SJCRH30 (cell line): Measurements from ENCODE around the gene AMPD2. TPM values are rescaled to one million over a fixed set of nuclear protein-coding genes. Genes with fewer than 3 reads are reported as not detected.

Experiments used
- DNase-seq, 2 experiments: peaks; one replicate each; pipeline ENCODE4 v3.0.0-alpha.2; 2015 to 2020
- H3K27ac ChIP-seq: fragments of 250-450 bp; sonication (Bioruptor Pico); 2 replicates; pipeline ENCODE4 v1.5.1; 2020; ENCODE audit warnings: mild to moderate bottlenecking, moderate library complexity
- H3K27me3 ChIP-seq: fragments of 250-450 bp; sonication (Bioruptor Pico); 2 replicates; pipeline ENCODE4 v1.5.1; 2020; ENCODE audit warnings: mild to moderate bottlenecking, moderate library complexity
- H3K36me3 ChIP-seq: fragments of 250-450 bp; sonication (Bioruptor Pico); 2 replicates; pipeline ENCODE4 v1.5.1; 2020; ENCODE audit warnings: mild to moderate bottlenecking, moderate library complexity
- H3K4me1 ChIP-seq: fragments of 250-450 bp; sonication (Bioruptor Pico); 2 replicates; pipeline ENCODE4 v1.5.1; 2020; ENCODE audit warnings: mild to moderate bottlenecking, moderate library complexity
- H3K4me3 ChIP-seq: fragments of 250-450 bp; sonication (Bioruptor Pico); 2 replicates; pipeline ENCODE4 v1.5.1; 2020; ENCODE audit warnings: mild to moderate bottlenecking, moderate library complexity
- H3K9me3 ChIP-seq: fragments of 250-450 bp; sonication (Bioruptor Pico); replicated peaks from 2 replicates; pipeline ENCODE4 v1.5.1; 2020; ENCODE audit warnings: mild to moderate bottlenecking, moderate library complexity
- total RNA-seq: library from RNA; depleted of rRNA; stranded (reverse); fragments of >200 nt; shearing (Covaris generic); gene quantifications from 2 replicates; pipeline ENCODE4 v1.2.3, GENCODE V29; 2014

Gene AMPD2
- total RNA-seq, 1 experiment from 2014 or later = 42.6 TPM

DNA sequence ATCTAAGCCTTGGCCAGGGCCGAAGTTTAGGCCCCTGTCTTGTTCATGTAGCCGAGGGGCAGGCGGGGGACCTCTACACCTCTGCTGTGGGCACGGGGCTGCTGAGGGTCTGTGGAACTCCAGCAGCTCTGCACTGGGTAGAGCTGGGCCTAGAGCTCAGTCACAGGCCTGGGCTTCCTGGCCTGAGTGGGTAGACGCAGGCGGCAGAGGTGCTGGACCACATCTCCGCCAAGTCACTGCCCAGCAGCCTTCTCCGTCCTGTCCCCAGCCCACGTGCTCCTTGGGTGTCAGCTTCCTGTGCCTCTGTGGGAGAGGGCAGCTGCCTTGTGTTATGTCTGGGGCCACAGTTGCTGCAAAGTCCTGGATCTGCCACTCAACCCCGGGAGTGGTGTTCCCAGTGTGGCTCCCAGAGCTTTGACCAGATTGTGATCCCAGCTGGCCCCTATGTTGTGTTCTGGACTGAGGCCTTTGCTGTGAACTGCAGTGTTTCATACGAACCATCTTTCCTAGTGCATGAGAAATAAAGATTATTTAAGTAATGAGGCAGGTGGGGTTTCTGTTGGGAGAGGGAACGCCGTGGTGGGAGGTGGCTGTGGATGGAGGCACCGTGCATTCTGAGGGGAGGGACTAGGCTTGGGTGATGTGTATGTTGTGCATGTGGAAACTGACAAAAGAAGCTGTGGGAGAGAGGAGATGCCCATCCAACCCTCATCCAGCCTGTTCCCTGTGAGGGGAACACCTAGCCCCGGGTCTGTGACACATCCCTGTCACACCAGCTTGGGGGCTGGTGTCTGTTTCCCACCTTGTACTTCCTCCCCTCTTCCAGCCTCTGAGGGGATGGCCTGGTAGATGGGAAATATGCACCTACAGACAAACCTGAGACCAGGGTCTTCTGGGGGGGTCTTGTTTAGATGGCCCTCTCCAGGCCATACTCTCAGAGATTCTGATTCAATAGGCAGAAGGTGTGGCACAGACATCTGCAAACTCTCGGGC, 12.2 kb downstream of the AMPD2 start:
- Histone ChIP-seq H3K27me3 (no peaks in the 10 kb centered on the region), H3K27ac (no peak overlapping the region), H3K4me1 (peaks cover 24% of the 10 kb centered on the region), H3K4me3 (no peak overlapping the region), H3K9me3 (no peaks in the 10 kb centered on the region), H3K36me3 (peaks cover 8% of the 10 kb centered on the region)
- peak in 1 of 2 experiments; percentile 41 for DNase-seq

DNA sequence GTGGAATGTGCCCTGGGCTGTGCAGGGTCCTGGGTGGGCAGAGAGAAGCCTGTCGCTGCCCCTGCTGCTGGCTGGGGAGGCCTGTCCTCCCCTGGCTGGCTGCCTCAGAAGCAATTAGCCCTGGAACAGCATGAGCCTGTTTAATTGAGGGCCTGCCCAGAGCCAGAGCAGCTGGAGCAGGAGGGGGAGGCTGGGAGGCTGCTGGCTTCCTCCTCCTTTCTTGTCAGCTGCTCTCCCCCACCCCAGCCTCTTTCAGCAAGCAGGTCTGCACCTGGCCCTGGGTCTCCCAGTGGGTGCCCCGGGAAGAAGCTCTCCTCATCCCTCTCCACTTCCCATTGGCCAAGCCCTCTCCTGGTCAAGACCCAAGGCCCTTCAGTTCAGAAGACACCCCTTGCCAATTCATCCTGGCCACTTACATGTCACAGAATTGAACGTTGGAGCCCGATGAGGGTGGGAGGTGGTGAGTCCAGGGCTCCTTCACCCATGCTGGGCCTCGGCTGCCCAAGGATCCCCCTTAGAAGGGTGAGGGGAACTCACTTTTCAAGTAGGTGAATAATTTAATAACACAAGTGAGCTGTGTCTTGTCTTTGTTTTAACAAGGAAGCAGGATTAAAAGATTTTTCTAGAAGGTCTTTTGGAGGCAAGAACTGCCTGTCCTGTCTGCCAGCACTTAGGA, 13.2 kb downstream of the AMPD2 start:
- peaks cover 8% of the 10 kb centered on the region for H3K36me3 ChIP-seq
- no peak overlapping the region for H3K4me3 ChIP-seq
- H3K27ac ChIP-seq = no peak overlapping the region
- no peaks in the 10 kb centered on the region for H3K9me3 ChIP-seq
- H3K27me3 ChIP-seq = no peaks in the 10 kb centered on the region
- peak; percentile 53 for DNase-seq
- H3K4me1 ChIP-seq = peaks cover 26% of the 10 kb centered on the region

- H3K27ac ChIP-seq = no peak overlapping the region
- peaks cover 4% of the 10 kb centered on the region for H3K36me3 ChIP-seq
- H3K4me3 ChIP-seq = no peak overlapping the region
- no peak for DNase-seq
- no peaks in the 10 kb centered on the region for H3K27me3 ChIP-seq
- no peaks in the 10 kb centered on the region for H3K9me3 ChIP-seq
- H3K4me1 ChIP-seq = peaks cover 26% of the 10 kb centered on the region
These were observed 14.7 kb downstream of the AMPD2 start for GRCh38 chr1:109634292-109634691.

DNA sequence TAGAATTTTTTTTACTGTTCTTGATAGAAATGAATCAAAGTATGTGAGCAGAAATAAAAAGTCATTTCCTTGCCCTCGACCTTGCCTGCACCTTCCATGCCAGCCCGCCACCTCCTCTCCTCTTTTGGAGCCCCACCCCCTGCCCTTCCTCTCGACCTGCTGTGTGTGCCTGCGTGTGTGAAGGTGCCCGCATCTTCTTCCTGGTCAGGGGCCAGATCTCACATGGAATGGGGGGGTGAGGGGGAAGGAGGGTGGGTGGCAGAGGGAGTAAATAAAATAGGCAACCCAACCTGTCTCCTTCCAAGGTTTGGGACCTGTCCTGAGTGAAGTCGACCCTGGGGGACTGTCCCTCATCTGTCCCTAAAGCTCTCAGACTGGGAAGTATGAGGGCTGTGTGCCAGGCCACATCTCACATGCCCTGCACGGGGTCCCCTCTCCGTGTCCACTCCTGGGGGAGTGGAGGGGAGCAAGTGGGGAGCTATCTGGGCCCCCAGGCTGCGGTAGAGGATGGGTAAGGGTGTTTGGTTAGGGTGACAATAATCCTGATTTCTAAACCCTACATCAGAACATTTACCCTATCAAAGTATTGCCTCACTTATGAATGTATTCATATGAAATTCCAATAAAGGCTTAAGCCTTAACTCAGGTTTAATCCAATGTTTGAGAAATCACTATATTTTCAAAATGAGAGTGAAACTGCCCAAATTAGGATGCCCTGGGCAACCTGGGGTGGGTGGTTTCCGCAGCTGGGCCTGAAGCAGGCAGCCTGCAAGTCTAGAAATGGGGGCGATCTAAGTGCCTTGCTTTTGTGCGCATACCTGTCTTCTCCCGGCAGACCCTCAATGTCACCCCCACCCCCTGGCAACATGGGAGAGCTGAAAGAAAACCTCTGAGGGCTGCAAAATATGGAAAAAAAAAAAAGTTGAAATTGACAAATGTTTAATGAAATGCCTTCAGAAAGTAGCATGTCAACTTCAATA, 15.4 kb downstream of the AMPD2 start:
- Histone ChIP-seq H3K4me3 (no peak overlapping the region), H3K27me3 (no peaks in the 10 kb centered on the region), H3K9me3 (no peaks in the 10 kb centered on the region), H3K27ac (no peak overlapping the region), H3K4me1 (peaks cover 26% of the 10 kb centered on the region), H3K36me3 (peaks cover 4% of the 10 kb centered on the region)
- DNase-seq = no peak

GRCh38 chr1:109635862-109636200, 16.2 kb downstream of the AMPD2 start:
- DNase-seq = no peak
- H3K4me1 ChIP-seq = peaks cover 26% of the 10 kb centered on the region
- no peak overlapping the region for H3K27ac ChIP-seq

DNA sequence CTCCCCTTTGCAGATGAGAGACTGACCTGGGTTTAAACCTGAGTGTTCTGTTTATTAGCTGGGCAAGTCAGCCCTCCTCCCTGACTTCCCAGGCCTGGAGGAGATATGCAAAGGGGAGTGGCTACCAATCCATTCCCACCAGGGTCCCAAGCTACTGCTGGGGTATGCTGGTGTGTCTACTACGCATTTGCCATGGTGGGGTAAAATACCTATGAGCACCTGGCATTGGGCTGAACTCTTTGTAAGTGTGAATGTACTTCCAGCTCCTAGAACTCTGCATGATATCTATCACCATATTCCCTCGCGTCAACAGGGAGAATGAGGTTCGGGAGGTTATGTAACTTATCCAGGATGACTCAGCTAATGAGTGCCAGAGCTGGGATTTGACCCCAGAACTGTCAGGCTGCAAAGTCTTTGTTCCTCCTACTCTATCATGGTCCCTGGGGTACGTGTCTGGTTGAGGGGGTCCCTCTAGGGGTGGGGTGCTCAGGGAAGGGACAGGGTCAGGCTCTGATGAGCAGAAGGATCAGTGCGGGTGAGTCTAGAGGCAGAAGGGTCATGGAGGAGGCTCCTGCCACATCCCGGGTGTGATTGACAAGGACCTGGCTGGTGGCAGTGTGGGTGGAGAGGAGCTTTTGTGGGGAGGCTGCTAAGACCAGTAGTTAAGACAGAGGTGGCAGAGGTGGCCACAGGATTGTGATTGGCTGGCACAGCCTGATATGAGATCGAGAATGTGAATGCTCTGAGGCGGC, 16.7 kb downstream of the AMPD2 start:
- Histone ChIP-seq H3K4me1 (peaks cover 26% of the 10 kb centered on the region), H3K27me3 (0 out of 2 replicates have a peak, but pooled peaks cover 3% of the 10 kb centered on the region), H3K4me3 (no peak overlapping the region), H3K36me3 (no peaks in the 10 kb centered on the region), H3K27ac (no peak overlapping the region), H3K9me3 (no peaks in the 10 kb centered on the region)
- DNase-seq = no peak

More at GRCh38 chr1:109635862-109636200, 16.2 kb downstream of the AMPD2 start:
- no peaks in the 10 kb centered on the region for H3K9me3 ChIP-seq
- 0 out of 2 replicates have a peak, but pooled peaks cover 3% of the 10 kb centered on the region for H3K27me3 ChIP-seq
- H3K4me3 ChIP-seq = no peak overlapping the region
- H3K36me3 ChIP-seq = peaks cover 4% of the 10 kb centered on the region

DNA sequence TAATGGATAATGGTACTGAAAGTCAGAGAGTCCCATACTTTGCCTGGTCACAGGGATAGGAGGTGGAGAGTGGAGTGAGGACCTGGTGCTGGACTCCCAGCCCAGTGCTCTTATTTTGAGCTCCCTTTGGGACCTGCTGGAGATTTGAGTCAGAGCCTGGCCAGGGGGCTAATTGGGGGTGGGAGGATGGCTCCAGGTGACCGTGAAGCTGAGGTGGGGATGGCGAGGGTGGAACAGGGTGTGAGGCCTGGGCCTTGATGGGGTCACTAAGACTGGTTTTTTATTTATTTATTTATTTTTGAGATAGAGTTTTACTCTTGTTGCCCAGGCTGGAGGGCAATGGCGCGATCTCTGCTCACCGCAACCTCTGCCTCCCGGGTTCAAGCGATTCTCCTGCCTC, 17.8 kb downstream of the AMPD2 start:
- Histone ChIP-seq H3K27ac (no peak overlapping the region), H3K9me3 (no peaks in the 10 kb centered on the region), H3K36me3 (no peaks in the 10 kb centered on the region), H3K27me3 (0 out of 2 replicates have a peak, but pooled peaks cover 3% of the 10 kb centered on the region), H3K4me1 (peaks cover 19% of the 10 kb centered on the region), H3K4me3 (no peak overlapping the region)
- no peak for DNase-seq

DNA sequence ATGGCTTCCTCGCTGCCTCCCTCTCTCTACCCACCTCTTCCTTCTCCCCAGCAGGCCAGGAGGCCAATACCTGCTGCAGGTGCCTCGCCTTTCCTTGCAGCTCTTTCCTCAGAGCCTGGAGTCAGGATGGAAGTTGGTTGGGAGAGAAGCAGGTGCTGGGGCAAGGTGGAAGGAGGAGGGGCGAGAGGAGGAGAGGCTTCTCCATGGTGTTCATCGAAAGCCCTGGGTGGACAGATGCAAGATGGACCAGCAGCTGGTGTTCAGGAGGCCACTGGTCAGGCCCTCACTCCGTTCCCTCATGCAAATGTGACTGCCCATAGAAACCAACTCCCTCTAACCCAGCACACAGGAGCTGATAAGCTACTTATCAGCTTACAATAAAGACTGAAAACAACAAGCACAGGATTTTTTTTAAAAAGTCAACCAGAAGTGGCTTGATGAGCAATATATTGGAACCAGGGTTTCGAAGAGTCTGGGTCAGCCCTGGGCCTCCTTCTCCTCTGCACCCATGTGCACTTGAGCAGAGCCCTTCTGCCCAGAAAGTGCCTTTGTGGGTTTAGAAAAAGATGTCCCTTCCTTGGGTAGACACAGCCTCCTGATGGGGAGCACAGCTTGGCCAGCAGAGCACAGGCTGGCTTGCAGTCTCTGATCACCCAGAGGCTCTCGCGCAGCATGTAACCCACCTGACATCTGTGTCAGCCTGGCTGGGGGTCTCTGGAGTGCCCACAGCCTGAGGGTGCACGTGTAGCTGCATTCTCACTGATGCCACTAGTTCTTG, 19.6 kb downstream of the AMPD2 start:
- Histone ChIP-seq H3K4me1 (peaks cover 14% of the 10 kb centered on the region), H3K27me3 (0 out of 2 replicates have a peak, but pooled peaks cover 7% of the 10 kb centered on the region), H3K36me3 (no peaks in the 10 kb centered on the region), H3K27ac (no peak overlapping the region), H3K9me3 (no peaks in the 10 kb centered on the region), H3K4me3 (no peak overlapping the region)
- no peak for DNase-seq

GRCh38 chr1:109639841-109640184, 20.2 kb downstream of the AMPD2 start:
- no peak overlapping the region for H3K4me3 ChIP-seq
- H3K36me3 ChIP-seq = no peaks in the 10 kb centered on the region
- DNase-seq = no peak
- H3K9me3 ChIP-seq = no peaks in the 10 kb centered on the region
- no peak overlapping the region for H3K27ac ChIP-seq
- peaks cover 17% of the 10 kb centered on the region for H3K4me1 ChIP-seq
- 0 out of 2 replicates have a peak, but pooled peaks cover 7% of the 10 kb centered on the region for H3K27me3 ChIP-seq

- Histone ChIP-seq H3K36me3 (no peaks in the 10 kb centered on the region), H3K4me1 (peaks cover 19% of the 10 kb centered on the region), H3K27ac (no peak overlapping the region), H3K27me3 (0 out of 2 replicates have a peak, but pooled peaks cover 7% of the 10 kb centered on the region), H3K9me3 (no peaks in the 10 kb centered on the region), H3K4me3 (no peak overlapping the region)
- DNase-seq = peak; percentile 79 to 85
These were observed 20.7 kb downstream of the AMPD2 start for GRCh38 chr1:109640285-109640865.

- no peak for DNase-seq
- Histone ChIP-seq H3K4me3 (no peak overlapping the region), H3K27ac (no peak overlapping the region), H3K9me3 (no peaks in the 10 kb centered on the region; the same call in 1 of the 2 replicates), H3K36me3 (no peaks in the 10 kb centered on the region), H3K27me3 (0 out of 2 replicates have a peak, but pooled peaks cover 7% of the 10 kb centered on the region), H3K4me1 (peaks cover 13% of the 10 kb centered on the region)
These were observed 21.6 kb downstream of the AMPD2 start for GRCh38 chr1:109641078-109641740.

GRCh38 chr1:109641861-109642260, 22.2 kb downstream of the AMPD2 start:
- no peak overlapping the region for H3K27ac ChIP-seq
- DNase-seq = no peak

More at GRCh38 chr1:109641861-109642260, 22.2 kb downstream of the AMPD2 start:
- H3K4me1 ChIP-seq = peaks cover 6% of the 10 kb centered on the region
- H3K4me3 ChIP-seq = no peak overlapping the region
- H3K27me3 ChIP-seq = 0 out of 2 replicates have a peak, but pooled peaks cover 7% of the 10 kb centered on the region
- H3K9me3 ChIP-seq = no peaks in the 10 kb centered on the region; the same call in 1 of the 2 replicates
- no peaks in the 10 kb centered on the region for H3K36me3 ChIP-seq
